ENCODE measurements around the gene CUTC. TPM values are rescaled to one million over a fixed set of nuclear protein-coding genes. Genes with fewer than 3 reads are reported as not detected.

The CUTC gene
- total and polyA plus RNA-seq, 2 donors (not counting 3 experiments of a cell fraction or from before 2014, with no cell fraction given): 20.4 to 23.1 TPM

GRCh38 chr10:99682752-99683151 is 49.3 kb upstream of the CUTC start:
- POLR2A ChIA-PET: no interaction called here
- FAIRE-seq (no peak), DNase-seq (ENCODE audit: low read depth, low spot score) (no peak)
- Histone ChIP-seq H4K20me1 (replicated peaks; ENCODE audit: control insufficient read depth, extremely low read depth, insufficient read depth, low read length) (no peaks in the 10 kb centered on the region), H3K9me1 (replicated peaks; ENCODE audit: control insufficient read depth, extremely low read depth, insufficient read depth, low read length) (no peaks in the 10 kb centered on the region), H3K79me2 (ENCODE audit: control insufficient read depth, insufficient read depth, low read length) (no peaks in the 10 kb centered on the region), H3K9ac (replicated peaks; ENCODE audit: extremely low read depth, insufficient read depth, low read length) (no peak overlapping the region), H3K36me3 (ENCODE audit: control insufficient read depth in 2 of 2, extremely low read depth in 1 of 2, insufficient read depth in 2 of 2, low read length in 2 of 2) (peaks cover 4 to 8% of the 10 kb centered on the region in 2 experiments), H3K4me2 (ENCODE audit: insufficient read depth, low read length) (no peak overlapping the region), H3K4me3 (replicated peaks in 1 of 3; ENCODE audit: insufficient read depth in 1 of 3, low read depth in 1 of 3, low read length in 3 of 3) (no peak overlapping the region), H3K27me3 (ENCODE audit: control insufficient read depth in 2 of 2, insufficient read depth in 2 of 2, low read length in 2 of 2) (no peaks in the 10 kb centered on the region), H3K27ac (ENCODE audit: insufficient read depth, low read depth, low read length) (no peak overlapping the region), H3K4me1 (ENCODE audit: control insufficient read depth, extremely low read depth, insufficient read depth, low read length) (no peaks in the 10 kb centered on the region), H2AFZ (ENCODE audit: low read depth, low read length) (no peak overlapping the region), H3K9me3 (replicated peaks; ENCODE audit: control insufficient read depth, insufficient read depth, low read length) (no peaks in the 10 kb centered on the region)
- intact Hi-C loops (cut with micrococcal nuclease): no loop called here
- CTCF ChIA-PET: interaction anchor here (0.8 to 2.0 kb wide), 4 partner anchors 19 to 246 kb away, joined by 3 to 5 read pairs (median 4); no protein-coding TSS in a partner anchor
- dilution Hi-C loops (cut with MboI; ENCODE audit: extremely low pct_ligation_motif_present, low sequenced_read_pairs): no loop called here
- TF ChIP-seq JUN (IDR thresholded peaks at IDR 0.05; ENCODE audit: borderline replicate concordance, insufficient read depth, insufficient read length, low read depth): no peak
- no peak for TF ChIP-seq MAX (IDR thresholded peaks at IDR 0.05; ENCODE audit: insufficient read depth, insufficient read length)
- TF ChIP-seq EZH2 (IDR thresholded peaks at IDR 0.05; ENCODE audit: borderline replicate concordance, low read depth, low read length, severe bottlenecking): no peak
- no TSS peak for BruUV-seq (replicated peaks)

- no peak overlapping the region for H3K4me3 ChIP-seq (replicated peaks in 1 of 3; ENCODE audit: insufficient read depth in 1 of 3, low read depth in 1 of 3, low read length in 3 of 3)
- H3K9me3 ChIP-seq (replicated peaks; ENCODE audit: control insufficient read depth, insufficient read depth, low read length): no peaks in the 10 kb centered on the region
- H3K27ac ChIP-seq (ENCODE audit: insufficient read depth, low read depth, low read length): no peak overlapping the region
- peaks cover 0 to 3% of the 10 kb centered on the region in 2 experiments for H3K36me3 ChIP-seq (ENCODE audit: control insufficient read depth in 2 of 2, extremely low read depth in 1 of 2, insufficient read depth in 2 of 2, low read length in 2 of 2)
- no peaks in the 10 kb centered on the region for H3K9me1 ChIP-seq (replicated peaks; ENCODE audit: control insufficient read depth, extremely low read depth, insufficient read depth, low read length)
- FAIRE-seq: no peak
- H3K79me2 ChIP-seq (ENCODE audit: control insufficient read depth, insufficient read depth, low read length): no peaks in the 10 kb centered on the region
- H3K4me1 ChIP-seq (ENCODE audit: control insufficient read depth, extremely low read depth, insufficient read depth, low read length): no peaks in the 10 kb centered on the region
- H3K27me3 ChIP-seq (ENCODE audit: control insufficient read depth in 2 of 2, insufficient read depth in 2 of 2, low read length in 2 of 2): no peaks in the 10 kb centered on the region
- H3K9ac ChIP-seq (replicated peaks; ENCODE audit: extremely low read depth, insufficient read depth, low read length): no peak overlapping the region
- no peak overlapping the region for H3K4me2 ChIP-seq (ENCODE audit: insufficient read depth, low read length)
- dilution Hi-C loops (cut with MboI; ENCODE audit: extremely low pct_ligation_motif_present, low sequenced_read_pairs): no loop called here
- ChIA-PET CTCF (no interaction called here), POLR2A (no interaction called here)
- no peak for TF ChIP-seq MAX (IDR thresholded peaks at IDR 0.05; ENCODE audit: insufficient read depth, insufficient read length)
- no peak for TF ChIP-seq JUN (IDR thresholded peaks at IDR 0.05; ENCODE audit: borderline replicate concordance, insufficient read depth, insufficient read length, low read depth)
- no peak for TF ChIP-seq EZH2 (IDR thresholded peaks at IDR 0.05; ENCODE audit: borderline replicate concordance, low read depth, low read length, severe bottlenecking)
- TF ChIP-seq GATA2 (IDR thresholded peaks at IDR 0.05; ENCODE audit: insufficient read depth, insufficient read length, low read depth, low read length): no peak
- TF ChIP-seq MYC (IDR thresholded peaks at IDR 0.05; ENCODE audit: low read depth, low read length): no peak
- TF ChIP-seq POLR2A (IDR thresholded peaks at IDR 0.05; ENCODE audit: low read depth, low read length): no peak
- TF ChIP-seq POLR2AphosphoS5 (IDR thresholded peaks at IDR 0.05; ENCODE audit: insufficient read depth, low read depth, low read length): no peak
- TF ChIP-seq FOS (IDR thresholded peaks at IDR 0.05; ENCODE audit: borderline replicate concordance, insufficient read depth, low read length): no peak
- no peak for TF ChIP-seq CTCF (IDR thresholded peaks at IDR 0.05; ENCODE audit: extremely low read depth in 1 of 2, insufficient read depth in 1 of 2, low read depth in 1 of 2, low read length in 2 of 2)
- DNase-seq (ENCODE audit: low read depth, low spot score): peak; percentile 33
- no peak overlapping the region for H2AFZ ChIP-seq (ENCODE audit: low read depth, low read length)
- intact Hi-C loops (cut with micrococcal nuclease): no loop called here
- BruUV-seq (replicated peaks): no TSS peak
- H4K20me1 ChIP-seq (replicated peaks; ENCODE audit: control insufficient read depth, extremely low read depth, insufficient read depth, low read length): no peaks in the 10 kb centered on the region
Measured at GRCh38 chr10:99685597-99685967, 46.5 kb upstream of the CUTC start.
